ENCODE results near the gene DNMT3A.

- TF ChIP-seq ETS1 (IDR thresholded peaks at IDR 0.05), result no peak
- no peak for TF ChIP-seq CTCF (conservative IDR thresholded peaks at IDR 0.05; ENCODE audit: low read depth in 2 of 2)
These were observed 157.5 kb downstream of the DNMT3A start for GRCh38 chr2:25184254-25184653.

Measured in GM23338 (cell line).